Subcutaneous abdominal adipose tissue (tissue), 5 donors: Measurements from ENCODE around the gene NAPB.

ENCODE experiments used
- H3K27ac ChIP-seq: one replicate; pipeline ENCODE4 v1.7.0; 2013; ENCODE audit warnings: low read depth, mild to moderate bottlenecking, inconsistent platforms, low read length, moderate library complexity
- H3K27me3 ChIP-seq, 5 donors: one replicate each; pipeline ENCODE4 v1.7.0; 2013; ENCODE audit warnings: low read length in 5 of 5, inconsistent platforms in 1 of 5; ENCODE audit not compliant: control insufficient read depth in 5 of 5, insufficient read depth in 4 of 5
- H3K36me3 ChIP-seq, 5 donors: one replicate each; pipeline ENCODE4 v1.7.0; 2013; ENCODE audit warnings: low read length in 5 of 5; ENCODE audit not compliant: control insufficient read depth in 5 of 5, insufficient read depth in 5 of 5
- H3K4me1 ChIP-seq, 5 donors: one replicate each; pipeline ENCODE4 v1.7.0; 2013; ENCODE audit warnings: low read length in 5 of 5, mild to moderate bottlenecking in 3 of 5, moderate library complexity in 1 of 5; ENCODE audit not compliant: control insufficient read depth in 5 of 5, insufficient read depth in 5 of 5
- H3K4me3 ChIP-seq, 5 donors: one replicate each; pipeline ENCODE4 v1.7.0; 2013; ENCODE audit warnings: low read length in 5 of 5, low read depth in 1 of 5
- H3K9ac ChIP-seq, 5 donors: one replicate each; pipeline ENCODE4 v1.7.0; 2013; ENCODE audit warnings: low read length in 5 of 5, mild to moderate bottlenecking in 4 of 5, moderate library complexity in 3 of 5
- H3K9me3 ChIP-seq, 5 donors: one replicate each; pipeline ENCODE4 v1.7.0; 2013; ENCODE audit warnings: low read length in 5 of 5; ENCODE audit not compliant: control insufficient read depth in 5 of 5
- donor health status: healthy.
- donor health status: healthy.
- donor health status: healthy.
- donor health status: healthy.
- donor health status: healthy.

The NAPB gene

DNA sequence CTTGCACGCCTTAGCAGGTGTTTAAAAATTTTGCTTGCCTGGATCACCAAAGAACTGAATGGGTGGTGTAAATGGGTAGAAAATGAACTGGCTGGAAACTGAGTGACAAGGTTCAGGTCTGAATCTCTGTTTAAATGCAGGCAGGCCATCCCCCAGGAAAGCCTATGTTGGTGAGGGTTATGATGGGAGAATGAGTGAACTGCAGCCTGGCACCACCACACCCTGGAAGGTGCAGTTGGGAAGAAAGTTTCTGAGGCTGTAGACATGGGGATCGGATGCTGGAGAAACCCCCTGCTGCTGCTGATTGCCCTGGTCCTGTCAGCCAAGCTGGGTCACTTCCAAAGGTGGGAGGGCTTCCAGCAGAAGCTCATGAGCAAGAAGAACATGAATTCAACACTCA is 18.7 kb upstream of the NAPB start:
- Histone ChIP-seq H3K9me3 (peaks cover 0 to 4% (median 0%) of the 10 kb centered on the region in 5 donors), H3K27me3 (peaks cover 0 to 4% (median 0%) of the 10 kb centered on the region in 5 donors), H3K36me3 (no peaks in the 10 kb centered on the region), H3K27ac (no peak overlapping the region), H3K4me3 (no peak overlapping the region), H3K4me1 (peaks cover 0 to 3% (median 0%) of the 10 kb centered on the region in 5 donors), H3K9ac (no peak overlapping the region)

DNA sequence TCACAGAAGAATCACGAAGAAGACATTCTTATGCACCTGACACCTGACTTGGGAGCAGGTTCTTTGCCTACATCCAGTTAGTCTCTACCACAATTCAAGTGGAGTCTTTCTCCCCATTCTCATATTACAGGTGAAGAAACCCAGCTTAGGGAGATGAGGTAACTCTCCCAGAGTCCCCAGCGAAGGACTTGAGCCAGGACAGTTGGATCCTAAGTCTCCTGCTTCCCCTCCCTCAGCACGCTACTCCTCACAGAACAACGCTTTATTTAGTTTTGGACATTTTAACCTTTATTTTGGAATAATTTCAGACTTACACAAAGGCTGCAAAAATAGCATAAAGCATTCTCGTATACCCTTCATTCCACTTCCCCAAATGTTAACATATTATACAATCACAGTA is 17.4 kb upstream of the NAPB start:
- Histone ChIP-seq H3K4me1 (peaks cover 0 to 3% (median 0%) of the 10 kb centered on the region in 5 donors), H3K4me3 (no peak overlapping the region), H3K9me3 (peaks cover 0 to 4% (median 0%) of the 10 kb centered on the region in 5 donors), H3K27ac (no peak overlapping the region), H3K9ac (no peak overlapping the region), H3K27me3 (no peaks in the 10 kb centered on the region), H3K36me3 (no peaks in the 10 kb centered on the region)

DNA sequence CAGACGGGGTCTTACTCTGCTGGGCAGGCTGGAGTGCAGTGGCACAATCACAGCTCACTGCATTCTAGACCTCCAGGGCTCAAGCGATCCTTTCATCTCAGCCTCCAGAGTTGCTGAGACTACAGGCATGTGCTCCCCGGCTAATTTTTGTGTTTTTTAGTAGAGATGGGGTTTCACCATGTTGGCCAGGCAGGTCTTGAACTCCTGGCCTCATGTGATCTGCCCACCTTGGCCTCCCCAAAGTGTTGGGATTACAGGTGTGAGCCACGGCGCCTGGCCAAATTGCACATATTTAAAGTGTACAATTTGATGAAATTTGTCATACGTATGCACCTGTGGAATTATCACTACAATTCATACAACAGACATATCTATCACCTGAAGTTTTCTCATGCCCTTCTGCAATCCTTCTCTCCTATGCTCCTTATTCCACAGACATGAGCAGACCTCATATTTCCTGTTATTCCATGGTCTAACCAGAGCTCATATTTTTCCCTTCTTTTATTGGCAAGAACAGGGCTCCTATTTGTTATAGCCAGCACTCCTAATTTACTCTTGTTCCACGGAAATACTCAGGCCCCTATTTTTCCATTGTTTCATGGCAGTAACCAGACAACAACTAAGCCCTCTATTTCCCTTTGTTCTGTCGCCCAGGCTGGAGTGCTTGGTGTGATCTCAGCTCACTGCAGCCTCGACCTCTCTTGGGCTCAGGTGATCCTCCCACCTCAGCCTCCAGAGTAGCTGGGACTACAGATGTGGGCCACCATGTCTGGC is 16.0 kb upstream of the NAPB start:
- Histone ChIP-seq H3K4me1 (peaks cover 0 to 3% (median 0%) of the 10 kb centered on the region in 5 donors), H3K36me3 (no peaks in the 10 kb centered on the region), H3K9me3 (peaks cover 0 to 4% (median 0%) of the 10 kb centered on the region in 5 donors), H3K4me3 (no peak overlapping the region), H3K9ac (no peak overlapping the region), H3K27me3 (no peaks in the 10 kb centered on the region), H3K27ac (no peak overlapping the region)

DNA sequence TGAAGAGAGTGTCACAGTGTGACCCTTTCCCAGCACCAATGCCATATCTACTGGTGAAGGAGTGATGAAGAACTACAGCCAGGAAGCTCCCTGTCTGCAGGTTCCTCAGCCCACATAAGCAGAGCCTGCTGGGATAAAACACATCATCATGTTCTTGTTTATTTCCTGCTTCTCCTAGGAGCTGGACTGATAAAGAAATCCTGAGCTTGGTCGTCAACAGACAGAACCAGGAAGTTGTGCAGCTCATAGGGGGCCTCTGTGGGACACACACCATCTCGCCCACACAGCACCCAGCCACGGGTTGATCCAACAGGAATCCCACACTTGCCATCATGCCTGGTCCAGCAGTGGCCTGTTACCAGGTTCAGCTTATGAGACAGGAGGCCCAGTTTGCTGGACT is 15.4 kb upstream of the NAPB start:
- H3K4me3 ChIP-seq = no peak overlapping the region
- H3K4me1 ChIP-seq = peaks cover 0 to 3% (median 0%) of the 10 kb centered on the region in 5 donors
- no peak overlapping the region for H3K27ac ChIP-seq
- no peaks in the 10 kb centered on the region for H3K27me3 ChIP-seq
- no peaks in the 10 kb centered on the region for H3K36me3 ChIP-seq
- no peak overlapping the region for H3K9ac ChIP-seq
- peaks cover 0 to 4% (median 0%) of the 10 kb centered on the region in 5 donors for H3K9me3 ChIP-seq

DNA sequence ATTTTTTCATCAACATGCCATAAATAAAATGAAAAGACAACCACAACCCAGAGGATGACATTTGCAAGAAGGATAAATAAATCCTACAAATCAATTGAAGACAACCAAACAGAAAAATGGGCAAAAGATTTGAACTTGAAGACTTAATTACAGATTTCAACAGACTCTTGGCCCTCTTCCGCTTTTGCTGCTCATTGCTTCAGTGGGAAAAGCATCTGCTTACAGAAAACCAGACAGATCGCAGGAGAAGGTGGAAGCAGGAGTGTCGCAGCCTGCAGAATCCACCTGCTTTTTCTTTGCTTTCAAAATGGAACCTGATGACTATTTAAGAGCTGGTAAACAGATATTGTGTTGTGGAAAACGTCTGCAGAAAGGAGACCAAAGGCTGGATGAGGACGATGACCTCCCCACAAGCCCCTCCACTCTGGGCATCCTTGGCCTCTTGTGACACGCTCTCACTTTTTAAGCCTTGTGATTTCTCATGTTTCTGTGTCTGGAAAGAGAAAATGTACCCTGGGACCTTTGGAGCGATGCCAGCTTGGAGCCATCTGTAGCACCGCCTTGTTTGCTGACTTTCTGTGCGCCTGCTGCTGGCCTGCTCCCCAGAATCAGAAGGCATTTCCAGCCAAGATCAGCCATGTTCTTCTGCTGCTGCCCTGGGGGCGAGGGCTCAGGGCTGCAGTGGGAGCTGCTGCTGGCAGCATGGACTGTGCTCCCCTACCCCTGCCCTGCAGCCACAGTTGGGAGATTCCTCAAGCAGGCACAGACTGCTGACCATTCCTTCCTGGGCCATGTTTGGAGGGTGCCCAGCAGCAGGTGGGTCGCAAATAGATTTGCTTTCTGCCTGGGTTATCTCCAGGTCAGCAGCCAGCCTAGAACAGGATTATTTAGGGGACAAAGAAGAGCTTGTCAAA is 14.6 kb upstream of the NAPB start:
- H3K27ac ChIP-seq = no peak overlapping the region
- H3K4me3 ChIP-seq = no peak overlapping the region
- peaks cover 0 to 3% (median 0%) of the 10 kb centered on the region in 5 donors for H3K4me1 ChIP-seq
- no peak overlapping the region for H3K9ac ChIP-seq
- no peaks in the 10 kb centered on the region for H3K36me3 ChIP-seq
- H3K27me3 ChIP-seq = no peaks in the 10 kb centered on the region
- H3K9me3 ChIP-seq = peaks cover 0 to 4% (median 0%) of the 10 kb centered on the region in 5 donors

DNA sequence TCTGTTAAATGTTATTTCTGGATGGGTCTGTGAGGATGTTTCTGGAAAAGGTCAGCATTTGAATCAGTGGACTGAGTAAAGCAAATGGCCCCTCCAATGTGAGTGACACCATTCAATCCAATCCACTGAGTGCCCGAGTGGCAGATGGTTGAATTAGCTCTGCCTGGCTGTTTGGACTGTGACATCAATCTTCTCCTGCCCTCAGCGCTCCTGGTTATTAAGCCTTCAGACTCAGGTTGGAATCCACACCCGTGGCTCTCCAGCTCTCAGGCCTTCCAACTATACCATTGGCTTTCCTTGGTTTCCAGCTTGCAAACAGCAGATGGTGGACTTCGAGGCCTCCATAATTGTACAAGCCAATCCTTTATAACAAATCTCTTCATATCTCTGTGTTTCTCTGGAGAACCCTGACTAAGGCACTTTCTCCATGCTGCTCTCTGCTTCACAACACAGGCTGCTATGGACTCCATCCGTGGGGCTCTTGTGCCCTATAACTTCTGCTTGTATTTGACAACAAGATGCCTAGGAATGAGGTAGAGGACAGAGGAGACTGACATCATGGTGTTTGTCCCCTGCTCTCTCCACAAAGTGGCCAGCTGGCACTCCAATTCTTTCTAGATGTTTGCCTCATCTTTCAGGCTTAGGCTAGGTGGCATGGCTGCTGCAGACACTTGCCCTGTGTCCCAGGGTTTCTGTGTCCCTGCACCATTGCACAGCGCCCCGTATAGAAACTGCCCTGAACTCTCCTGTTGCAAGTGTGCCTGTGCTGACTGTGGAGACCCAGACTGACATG is 13.4 kb upstream of the NAPB start:
- Histone ChIP-seq H3K4me3 (no peak overlapping the region), H3K27ac (no peak overlapping the region), H3K9ac (no peak overlapping the region), H3K27me3 (no peaks in the 10 kb centered on the region), H3K4me1 (peaks cover 0 to 3% (median 0%) of the 10 kb centered on the region in 5 donors), H3K9me3 (peaks cover 0 to 4% (median 0%) of the 10 kb centered on the region in 5 donors), H3K36me3 (no peaks in the 10 kb centered on the region)

DNA sequence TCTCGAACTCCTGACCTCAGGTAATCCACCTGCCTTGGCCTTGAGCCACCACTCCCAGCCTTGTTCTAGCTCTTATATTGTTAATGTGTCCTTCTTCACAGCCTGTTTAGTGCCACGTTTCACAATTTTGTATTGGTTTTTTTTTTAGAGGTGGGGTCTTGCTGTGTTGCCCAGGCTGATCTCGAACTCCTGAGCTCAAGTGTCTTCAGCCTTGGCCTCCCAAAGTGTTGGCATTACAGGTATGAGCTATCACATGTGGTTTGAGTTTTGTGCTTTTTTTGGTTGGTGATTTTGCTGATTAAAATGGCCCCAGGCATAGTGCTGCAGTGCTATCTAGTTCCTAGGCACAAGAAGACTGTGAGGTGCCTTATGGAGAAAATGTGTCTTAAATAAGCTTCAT is 12.3 kb upstream of the NAPB start:
- no peak overlapping the region for H3K4me3 ChIP-seq
- peaks cover 0 to 4% (median 0%) of the 10 kb centered on the region in 5 donors for H3K9me3 ChIP-seq
- H3K27me3 ChIP-seq = no peaks in the 10 kb centered on the region
- H3K27ac ChIP-seq = no peak overlapping the region
- H3K36me3 ChIP-seq = no peaks in the 10 kb centered on the region
- H3K9ac ChIP-seq = no peak overlapping the region
- H3K4me1 ChIP-seq = peaks cover 0 to 3% (median 0%) of the 10 kb centered on the region in 5 donors

DNA sequence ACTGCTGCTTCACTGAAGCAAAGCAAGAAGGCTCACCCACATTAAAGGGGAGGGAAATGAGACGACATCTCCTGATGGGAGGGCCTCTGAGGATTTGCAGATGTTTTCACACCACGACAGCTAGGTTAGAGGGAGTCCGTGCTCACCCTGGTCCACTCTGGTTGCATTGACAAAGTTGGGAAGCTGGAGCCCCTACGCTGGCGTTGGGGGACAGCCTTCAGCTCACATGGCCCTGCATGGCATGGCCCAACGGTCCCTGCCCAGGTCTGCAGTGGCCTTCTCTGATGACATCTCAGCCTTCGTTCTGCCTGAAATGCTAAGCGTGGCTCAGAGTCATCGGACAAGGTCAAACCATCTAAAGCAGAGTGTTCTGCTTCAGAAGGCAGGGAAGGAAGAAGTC is 3.8 kb upstream of the NAPB start:
- peaks cover 2 to 10% (median 7%) of the 10 kb centered on the region in 5 donors for H3K4me1 ChIP-seq
- no peak overlapping the region for H3K4me3 ChIP-seq
- peaks cover 0 to 8% (median 0%) of the 10 kb centered on the region in 5 donors for H3K27me3 ChIP-seq
- H3K9ac ChIP-seq = no peak overlapping the region
- H3K27ac ChIP-seq = no peak overlapping the region
- H3K9me3 ChIP-seq = no peaks in the 10 kb centered on the region
- H3K36me3 ChIP-seq = no peaks in the 10 kb centered on the region

DNA sequence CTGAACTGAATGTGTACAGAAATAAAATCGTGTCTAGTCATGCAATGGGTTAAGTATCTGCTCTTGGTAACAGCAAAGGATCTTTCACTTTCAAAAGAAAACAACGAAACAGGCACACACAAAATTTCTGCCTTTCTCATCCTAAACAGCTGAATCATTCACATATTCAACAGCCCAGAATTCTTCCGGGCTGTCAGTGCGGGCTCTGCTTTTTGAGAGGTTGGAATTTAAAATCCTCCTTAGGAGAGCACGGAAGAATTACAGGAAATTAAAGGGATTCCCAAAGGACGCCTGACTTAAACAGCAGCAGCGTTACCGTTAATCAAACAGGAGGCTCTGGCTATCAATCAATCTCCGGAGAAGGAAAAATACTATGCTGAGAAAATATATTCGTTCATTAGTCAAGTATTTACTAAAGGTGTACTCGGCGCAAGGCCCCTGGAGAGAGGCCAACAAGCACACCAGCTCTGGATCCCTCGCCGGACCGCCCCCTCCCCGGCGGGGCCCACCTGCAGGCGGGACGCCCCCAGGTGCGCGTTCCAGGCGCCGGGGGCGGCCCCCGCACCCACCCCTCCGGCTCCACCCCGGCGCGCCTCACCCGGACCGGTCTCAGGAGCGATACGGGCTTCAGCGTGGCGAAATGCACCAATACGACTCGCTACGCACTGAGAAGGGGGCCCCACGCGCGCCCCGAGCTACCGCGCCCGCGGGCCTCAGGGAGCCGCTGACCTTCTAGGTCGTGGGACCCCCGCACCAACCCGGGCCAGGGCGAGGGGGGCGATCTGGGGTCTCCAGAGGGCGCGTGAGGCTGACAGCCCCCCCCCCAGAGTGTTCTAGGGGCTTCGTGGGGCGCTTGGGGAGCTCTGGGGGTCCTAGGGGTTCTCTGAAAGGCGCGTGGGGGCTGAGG is 1.0 kb downstream of the NAPB start:
- H3K27me3 ChIP-seq = peaks cover 0 to 6% (median 0%) of the 10 kb centered on the region in 5 donors
- H3K4me3 ChIP-seq = peak overlapping the region; percentile 72 to 98 (median 95)
- no peaks in the 10 kb centered on the region for H3K36me3 ChIP-seq
- H3K9ac ChIP-seq = peak overlapping the region; percentile 39 to 99 (median 96)
- peak overlapping the region; percentile 90 for H3K27ac ChIP-seq
- H3K4me1 ChIP-seq = peaks cover 2 to 21% (median 19%) of the 10 kb centered on the region in 5 donors
- H3K9me3 ChIP-seq = no peaks in the 10 kb centered on the region
